DND-41 (cell line): ENCODE results near the gene PNPLA1.

Experiments
- CTCF ChIP-seq: IDR thresholded peaks from 2 replicates; pipeline ENCODE4 v1.5.1; 2012; ENCODE audit warnings: borderline replicate concordance, low read length, moderate library complexity, mild to moderate bottlenecking; ENCODE audit not compliant: poor library complexity, severe bottlenecking; ENCODE audit errors: extremely low read depth
- EZH2 ChIP-seq: IDR thresholded peaks from 3 replicates; pipeline ENCODE4 v1.6.1; 2012; ENCODE audit warnings: borderline replicate concordance, low read depth, mild to moderate bottlenecking, moderate library complexity, low read length, inconsistent platforms; ENCODE audit not compliant: severe bottlenecking

DNA sequence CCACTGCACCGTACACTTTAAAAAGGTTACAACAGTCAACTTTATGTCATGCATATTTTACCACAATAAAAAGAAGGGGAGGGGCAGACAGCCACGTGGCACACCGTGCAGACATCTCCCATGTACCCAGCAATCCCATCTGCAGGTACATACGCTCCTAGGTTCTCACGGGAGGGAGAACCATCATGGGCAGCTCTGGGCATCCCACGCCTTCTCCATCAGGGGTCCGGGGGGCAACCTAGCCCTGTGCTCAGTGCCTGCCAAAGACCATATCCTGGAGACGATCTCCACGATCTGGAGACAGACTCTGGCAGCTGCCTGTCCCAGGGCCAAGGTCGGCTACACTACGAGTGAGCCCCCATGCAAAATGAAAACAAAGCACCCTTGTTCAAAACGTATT lies 69.3 kb downstream of the PNPLA1 start:
- TF ChIP-seq EZH2: no peak
- TF ChIP-seq CTCF: no peak
